COR-L47 (cell line): ENCODE results near the gene ENPP6.
"Not testable (repeated sequence)": the region's sequence is repeated elsewhere in the genome, so short reads cannot be mapped to it uniquely, and the experiment has no call there.

Source experiments
- DNase-seq: peaks from one replicate; lab custom pipeline; 2025; lab: John Stamatoyannopoulos, UW

The ENPP6 gene

DNA sequence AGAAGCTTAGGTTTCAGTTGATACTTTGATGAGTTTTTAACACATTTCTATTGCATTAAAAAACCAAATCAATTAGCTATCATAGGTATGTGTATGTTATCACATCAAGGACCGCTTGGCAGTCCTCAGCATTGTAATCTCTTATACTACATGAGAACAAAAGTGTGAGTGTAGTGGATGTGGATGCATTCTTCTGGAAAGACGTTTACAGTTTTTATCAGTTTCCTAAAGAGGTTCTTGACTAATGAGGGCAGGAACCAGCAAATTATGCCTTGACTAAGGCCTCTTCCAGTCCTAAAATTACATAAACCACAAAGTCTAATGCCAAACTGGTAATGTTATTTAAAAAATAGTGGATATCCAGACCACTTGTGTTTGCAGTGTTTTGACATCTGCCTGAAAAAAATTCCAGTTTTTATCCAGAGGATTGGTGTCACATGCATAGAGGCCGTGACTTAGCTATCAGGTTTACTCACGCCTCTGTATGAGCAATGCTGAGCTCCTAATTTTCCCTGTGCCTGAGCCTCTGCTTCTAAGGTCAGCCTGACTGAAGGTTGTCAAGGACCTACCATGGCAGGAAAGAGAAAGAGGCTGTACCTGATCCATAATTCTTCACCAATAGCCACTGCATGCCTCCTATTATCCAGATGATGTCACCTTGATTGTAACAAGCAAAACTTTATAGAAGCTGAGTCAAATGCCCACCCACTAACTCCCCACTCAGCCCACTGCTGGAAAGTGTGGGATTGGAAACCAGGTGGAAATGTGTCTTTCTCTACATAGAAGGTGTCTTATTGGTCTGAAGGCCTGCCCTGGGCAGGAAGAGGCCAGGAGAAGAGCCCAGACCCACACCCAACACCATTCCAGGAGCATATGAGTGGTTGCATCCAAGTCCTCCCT, 68.7 kb downstream of the ENPP6 start:
- no peak for DNase-seq

DNA sequence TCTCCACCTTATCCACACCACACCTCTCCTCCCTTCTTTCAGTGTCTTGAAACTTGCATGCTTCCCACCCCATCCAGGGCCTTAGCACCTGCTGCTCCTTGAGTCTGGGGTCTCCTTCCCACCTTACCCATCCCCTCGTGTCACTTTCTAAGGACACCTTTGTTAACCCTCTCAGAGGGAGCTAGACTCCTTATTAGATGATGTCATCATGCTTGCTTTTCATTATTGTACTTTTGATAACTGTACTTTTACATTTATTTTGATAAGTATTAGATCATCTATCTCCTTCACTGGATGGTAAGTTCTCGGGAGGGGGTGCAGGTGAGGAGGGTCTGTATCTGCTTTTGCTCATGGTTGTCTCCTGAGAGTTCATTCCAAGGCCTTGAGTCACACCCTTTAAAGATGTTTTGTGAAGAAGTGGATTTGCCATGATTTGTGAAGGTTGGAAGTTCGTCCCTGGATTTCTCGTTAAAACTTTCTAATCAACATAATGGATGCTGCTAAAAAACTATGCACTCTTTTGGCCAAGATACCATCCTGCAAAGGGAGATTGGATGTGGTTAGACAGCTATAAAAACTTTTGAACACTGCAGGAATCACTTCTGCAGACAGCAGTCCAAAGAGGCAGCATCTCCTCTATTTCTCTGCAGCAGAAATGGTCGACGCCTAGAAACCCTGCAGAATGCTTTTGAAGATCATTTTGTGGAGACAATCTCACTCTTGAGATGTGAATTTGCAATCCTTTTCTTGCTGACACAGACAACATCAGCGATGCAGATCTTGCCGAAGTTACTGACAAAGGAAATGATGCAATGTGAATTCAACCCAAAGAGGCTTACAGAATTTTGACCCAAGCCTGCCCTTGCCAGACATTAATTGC, 69.6 kb downstream of the ENPP6 start:
- no peak for DNase-seq

DNA sequence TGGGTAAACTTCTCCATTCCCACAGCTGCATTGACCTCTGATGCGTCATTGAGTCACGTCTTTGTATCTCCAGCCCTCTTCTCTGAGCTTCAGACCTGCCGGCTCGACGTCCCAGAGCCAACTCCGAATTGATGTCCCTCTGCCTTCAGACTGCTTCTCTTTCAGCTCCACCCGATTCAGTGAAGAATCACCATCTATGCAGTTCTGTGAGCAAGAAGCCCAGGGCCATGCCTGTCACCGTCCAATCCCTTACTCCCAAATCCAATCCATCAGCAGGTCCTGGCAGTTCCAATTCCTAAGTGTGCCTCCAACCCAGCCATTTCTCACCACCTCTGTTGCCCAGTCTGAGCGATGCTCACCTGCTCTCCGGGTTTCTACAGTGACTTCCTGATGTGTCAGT, 70.7 kb downstream of the ENPP6 start:
- no peak for DNase-seq

DNA sequence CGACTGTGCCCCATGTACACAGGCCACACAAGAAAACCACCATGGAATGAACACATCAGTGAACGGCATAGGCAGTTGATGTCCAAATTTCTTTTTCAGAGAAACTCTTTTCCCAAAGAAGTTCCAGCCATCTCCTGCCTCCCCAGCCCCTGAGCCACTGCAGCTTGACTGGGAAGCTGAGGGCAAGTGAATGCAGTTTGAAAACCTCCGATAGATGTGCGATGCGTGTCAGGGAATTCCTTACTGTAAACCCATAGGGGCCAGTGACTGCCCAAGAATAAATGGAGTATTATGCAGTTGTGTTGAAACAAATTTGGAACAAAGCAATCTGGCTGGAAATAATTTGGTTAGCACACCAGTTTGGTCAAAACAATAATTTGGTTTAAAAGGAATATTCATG, 72.1 kb downstream of the ENPP6 start:
- DNase-seq, result no peak

DNA sequence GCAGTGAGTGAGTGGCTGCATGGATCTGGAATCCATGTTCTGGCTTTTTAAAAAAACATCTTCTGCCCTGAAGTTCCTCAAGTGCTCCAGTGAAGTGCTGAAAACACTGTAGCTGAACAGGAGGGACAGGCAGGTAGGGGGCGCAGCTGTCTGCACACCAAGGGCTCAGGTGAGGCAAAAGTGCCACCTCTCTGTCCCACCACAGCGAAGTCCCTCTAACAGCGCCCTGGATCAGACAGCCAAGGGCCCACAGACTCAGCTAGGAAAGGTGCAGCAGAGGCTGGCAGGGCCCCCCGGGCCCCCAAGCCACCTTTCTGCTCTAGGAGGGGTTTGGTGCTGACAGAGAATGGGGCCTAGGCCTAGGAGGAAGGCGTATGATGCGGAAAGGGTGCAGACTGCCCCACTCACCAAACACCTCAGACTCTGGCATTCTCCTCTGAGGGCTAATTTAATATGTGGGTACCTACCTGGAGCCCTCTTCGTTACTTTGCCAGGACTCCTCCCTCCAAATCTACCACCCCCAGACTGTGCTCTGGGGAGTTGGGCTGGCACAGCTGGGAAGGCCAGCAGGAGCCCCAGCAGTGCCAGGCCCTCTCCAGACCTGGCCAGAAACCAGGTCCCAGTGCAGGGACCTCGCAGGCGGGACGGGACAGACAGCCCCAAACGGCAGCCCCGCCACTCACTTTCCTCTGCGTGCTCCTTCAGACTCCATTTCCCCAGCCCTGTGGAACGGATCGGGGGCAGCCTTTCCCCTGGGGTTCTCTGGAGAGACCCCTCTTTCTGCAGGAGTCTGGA, 73.7 kb downstream of the ENPP6 start:
- no peak for DNase-seq

DNA sequence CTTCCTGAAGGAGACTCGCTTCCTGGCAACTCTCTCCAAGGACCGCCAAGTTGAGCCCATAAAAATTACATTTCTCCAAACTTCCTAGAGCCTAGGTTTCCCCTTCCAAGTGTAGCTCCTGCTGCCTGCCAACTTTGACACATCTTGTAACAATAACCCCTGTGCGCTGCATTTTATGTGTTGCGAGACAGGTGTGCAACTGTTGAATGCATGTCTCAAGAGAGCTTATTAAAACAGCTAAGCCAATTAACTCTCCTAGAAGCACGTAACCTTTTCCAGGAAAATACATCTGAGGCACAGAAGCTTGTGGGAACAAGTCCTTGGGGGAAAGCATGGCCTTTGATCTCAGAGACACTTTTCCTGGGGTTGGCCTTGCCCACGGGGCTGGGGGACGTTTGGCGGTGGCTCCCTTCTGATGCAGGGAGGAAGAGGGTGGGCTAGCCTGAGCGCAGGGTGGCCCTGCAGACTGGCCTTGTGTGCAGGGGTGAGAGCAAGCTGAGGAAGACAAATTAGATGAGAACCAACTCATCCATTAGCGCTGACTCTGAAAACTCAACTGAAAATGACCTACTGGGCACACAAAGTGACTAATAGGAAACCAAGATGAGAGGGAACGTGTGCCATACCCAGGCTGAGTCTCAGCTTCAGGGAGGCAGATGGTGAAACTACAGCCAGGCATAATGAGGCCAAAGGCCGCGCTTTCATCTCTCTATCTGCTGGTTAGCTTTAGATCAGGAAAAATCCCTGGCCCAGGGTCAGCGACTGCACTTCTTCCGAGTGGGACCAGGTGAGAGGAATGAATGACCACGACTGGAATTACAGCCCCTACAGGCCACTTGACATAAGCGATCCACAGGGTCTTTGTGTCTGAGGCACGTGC, 75.3 kb downstream of the ENPP6 start:
- DNase-seq, result no peak

DNA sequence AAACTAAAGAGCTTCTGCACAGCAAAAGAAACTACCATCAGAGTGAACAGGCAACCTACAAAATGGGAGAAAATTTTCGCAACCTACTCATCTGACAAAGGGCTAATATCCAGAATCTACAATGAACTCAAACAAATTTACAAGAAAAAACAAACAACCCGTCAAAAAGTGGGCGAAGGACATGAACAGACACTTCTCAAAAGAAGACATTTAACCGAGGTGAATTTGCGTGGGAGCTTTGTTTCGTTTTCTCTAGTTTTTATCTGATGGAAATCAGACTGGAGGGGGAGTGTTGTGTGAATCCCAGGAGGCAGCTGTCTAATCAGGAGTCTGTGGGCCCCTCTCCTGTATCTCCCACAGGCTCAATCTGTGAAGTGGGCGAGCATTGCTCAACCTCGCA, 76.8 kb downstream of the ENPP6 start:
- not testable (repeated sequence) for DNase-seq

DNA sequence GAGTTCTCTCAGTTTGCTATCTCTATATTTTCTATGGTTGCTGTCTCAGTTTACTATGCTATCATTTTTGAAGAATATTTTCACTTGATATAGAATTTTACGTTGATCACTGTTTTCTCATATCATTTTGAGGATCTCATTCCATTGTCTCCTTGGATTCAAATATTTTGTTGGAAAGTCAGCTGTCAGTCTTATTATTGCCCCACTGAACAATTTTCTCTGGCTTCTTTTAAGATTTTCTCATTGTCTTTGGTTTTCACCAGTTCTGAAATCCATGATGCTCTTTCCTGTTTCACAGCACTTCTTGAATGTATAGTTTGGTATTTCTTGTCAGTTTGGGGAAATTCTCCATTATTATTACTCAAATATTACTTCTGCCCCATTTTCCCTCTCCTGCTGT, 81.1 kb downstream of the ENPP6 start:
- no peak for DNase-seq

DNA sequence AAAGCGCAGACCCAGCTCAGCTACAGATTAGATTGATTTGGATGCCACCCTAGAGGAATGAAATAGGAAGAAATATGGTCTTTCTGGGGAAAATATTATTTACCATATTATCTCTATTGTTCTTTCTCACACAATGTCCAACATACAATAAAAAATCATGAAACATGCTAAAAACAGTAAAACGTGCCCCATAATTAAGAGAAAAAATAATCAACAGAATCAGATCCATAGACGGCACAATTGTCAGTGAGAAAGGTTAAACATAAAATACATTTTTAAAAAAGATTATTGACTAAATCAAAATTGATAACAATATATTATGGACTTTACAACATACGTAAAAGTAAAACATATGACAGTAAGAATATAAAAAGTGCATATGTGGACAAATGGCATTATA, 90.9 kb downstream of the ENPP6 start:
- DNase-seq, result no peak

DNA sequence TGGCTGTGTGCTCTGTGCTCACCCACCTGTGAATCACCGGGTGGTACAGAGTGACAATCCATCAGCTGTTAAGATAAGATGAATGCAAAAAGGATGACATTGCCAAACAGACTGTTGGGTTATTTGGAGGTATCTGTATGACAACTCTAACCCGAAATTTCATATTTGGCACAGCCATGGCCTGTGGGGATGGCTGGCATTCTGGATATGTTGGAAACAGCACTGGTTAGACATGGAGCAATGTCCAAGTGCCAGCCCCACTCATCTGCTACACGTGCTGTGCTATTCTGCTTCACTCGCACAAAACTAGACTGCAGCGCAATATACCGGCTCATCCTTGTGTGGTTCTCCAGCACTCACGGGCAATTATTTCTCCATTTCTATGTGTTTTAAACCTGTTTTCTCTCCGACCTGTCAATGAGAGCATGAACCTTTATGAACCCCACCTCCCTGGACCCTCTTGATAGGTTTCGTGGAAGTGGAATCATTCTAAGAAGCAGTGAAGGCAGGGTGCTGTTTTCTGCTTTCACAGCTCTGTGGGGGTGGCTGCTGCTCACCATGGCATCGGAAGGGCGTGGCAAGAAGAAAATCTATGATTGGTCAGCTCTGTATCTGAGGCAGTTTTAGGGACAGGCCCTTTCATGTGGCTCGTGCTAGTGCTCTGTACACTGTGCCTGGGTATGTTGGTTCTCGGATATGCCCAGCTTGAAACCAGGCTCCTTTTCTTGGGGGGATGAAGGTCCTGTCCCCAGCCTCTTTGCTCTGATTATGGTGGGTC, 94.9 kb downstream of the ENPP6 start:
- DNase-seq, result no peak

DNA sequence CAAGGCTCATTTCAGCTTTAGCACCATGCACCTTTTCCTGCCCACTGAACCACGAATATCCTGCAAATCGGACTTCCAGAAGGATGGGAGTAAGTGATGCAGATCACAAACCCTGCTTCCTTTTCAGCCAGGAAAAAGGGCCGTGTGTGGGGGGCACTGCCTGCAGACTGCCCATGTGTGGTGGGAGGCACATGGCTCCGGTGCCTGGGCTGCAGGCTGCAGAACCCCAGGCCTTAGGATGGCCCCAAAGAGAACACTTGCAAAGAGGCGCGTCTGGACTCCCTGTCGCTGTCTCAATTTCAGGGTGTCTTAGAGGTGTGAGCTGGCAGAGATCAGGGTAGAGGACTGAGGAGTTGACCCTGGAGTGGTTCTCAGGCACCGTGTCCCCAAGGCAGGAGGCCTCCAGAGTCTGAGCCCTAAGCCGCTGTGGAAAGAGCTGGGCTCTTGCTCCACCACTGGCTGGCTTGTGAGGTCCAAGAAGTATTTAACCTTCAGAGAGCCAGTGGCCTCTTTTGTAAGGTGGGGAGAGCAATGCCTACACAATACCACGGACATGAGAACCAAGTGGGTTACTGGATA, 97.0 kb downstream of the ENPP6 start:
- no peak for DNase-seq

DNA sequence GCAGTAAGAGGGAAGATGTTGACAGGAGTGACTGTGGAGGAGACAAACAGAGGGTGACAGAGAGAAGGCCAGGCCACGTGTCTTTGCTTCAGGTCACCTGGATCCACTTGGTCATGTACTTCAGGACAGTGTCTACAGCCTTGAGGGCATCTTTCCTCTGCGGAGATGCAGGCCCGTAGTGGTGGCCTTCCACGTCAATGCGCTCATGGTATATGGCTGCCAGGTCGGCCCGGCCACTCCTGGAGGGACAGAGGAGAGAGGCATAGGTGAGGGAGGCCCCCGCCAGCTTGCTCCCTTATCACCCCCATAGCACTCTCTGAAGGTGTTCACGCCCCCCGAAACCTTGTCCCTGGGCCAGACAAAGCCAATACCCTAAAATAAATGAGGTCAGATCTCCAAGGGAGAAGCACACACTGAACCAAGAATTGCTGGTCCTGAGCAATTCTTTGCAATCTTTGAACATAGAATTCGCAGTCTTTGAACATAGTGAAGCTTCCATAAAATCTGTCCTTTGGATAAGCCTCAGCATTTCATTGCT, 99.9 kb downstream of the ENPP6 start:
- no peak for DNase-seq

DNA sequence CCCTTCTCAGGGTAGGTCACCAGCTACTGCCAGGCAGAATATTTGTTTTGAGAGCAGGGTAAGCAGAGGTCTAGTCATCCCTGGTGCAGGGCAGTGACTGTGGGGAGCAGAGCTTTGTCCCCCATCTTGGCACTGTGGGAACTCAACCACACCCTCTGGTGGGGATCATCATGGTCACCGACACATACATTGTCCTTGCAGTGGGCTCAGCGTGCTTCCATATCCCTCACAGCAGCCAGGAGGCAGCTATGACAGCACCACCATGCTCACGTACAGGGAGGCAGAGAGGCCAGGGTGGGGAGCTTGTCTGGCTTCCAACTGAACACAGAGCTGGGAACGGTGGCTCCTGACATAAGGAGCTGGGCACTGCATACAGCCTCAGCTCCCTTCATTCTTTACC, 102.3 kb downstream of the ENPP6 start:
- no peak for DNase-seq

DNA sequence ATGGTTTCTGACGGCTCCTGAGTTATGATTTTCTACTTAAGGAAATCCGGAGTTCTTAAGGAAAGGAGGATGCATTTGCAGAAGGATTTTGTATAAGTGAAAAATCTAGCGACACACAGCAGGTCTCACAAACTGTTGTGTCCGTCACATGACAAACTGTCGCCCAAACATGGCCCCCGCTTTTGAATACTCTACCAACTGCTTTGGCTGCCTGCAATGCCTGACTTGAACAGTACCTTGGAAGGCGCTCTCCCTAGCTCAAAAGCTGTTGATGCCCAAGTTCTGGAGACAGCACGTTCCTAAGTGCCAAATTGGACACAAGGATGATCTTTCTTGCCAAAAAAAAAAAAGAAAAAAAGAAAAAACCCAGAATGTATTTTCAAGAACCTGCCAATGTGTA, 103.2 kb downstream of the ENPP6 start:
- no peak for DNase-seq

DNA sequence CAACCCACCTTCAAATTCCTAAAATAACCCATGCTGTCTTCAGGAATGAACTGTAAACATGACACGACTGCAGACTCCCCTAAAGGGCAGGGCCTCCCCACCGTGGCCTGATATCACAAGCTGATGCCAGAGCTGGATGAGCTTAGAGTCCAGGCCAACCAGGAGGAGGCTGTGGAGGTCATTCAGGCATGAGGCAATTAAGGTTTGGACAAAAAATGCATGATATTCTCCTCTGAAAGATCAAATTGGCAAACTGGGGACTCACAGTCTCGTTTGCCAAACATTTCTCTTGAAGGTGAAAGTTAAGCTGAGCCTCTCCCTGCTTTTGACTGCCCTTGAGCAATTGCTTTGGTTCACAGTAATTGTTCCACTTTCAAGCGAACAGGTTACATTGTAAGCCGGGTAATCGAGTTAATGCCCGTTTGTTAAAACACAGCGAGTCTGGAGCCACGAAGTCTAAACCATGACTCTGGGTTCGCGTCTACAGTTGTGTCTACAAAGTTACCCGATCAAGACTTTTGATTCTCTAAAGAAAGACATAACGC, 105.6 kb downstream of the ENPP6 start:
- DNase-seq, result no peak

DNA sequence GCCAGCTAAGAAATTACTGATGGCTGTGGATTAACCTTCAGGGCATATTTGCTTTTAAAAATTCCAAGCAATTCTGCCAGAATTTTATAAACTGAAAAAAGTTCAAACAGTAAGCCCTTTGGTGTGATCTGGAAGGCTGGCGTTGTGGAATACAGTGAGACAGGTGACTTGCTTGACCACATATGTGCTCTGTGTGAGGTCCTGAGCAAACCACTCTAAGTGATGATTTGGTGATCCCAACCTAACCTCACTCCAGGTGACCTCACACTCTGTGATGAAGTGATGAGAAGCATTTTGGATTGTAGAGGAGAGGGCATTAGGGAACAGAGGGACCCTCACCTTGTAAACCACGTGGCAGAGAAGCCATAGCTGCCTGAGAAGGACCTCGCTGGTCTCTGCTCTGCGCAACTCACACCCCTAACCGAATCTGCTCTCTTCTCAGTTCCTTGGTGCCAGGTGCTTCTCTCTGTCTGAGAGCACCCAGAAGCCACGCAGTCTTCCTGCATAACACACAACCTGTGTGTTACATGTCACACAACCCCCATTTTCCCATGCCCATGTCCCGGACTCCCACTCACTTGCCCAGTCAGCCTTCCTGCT, 106.3 kb downstream of the ENPP6 start:
- DNase-seq, result no peak

DNA sequence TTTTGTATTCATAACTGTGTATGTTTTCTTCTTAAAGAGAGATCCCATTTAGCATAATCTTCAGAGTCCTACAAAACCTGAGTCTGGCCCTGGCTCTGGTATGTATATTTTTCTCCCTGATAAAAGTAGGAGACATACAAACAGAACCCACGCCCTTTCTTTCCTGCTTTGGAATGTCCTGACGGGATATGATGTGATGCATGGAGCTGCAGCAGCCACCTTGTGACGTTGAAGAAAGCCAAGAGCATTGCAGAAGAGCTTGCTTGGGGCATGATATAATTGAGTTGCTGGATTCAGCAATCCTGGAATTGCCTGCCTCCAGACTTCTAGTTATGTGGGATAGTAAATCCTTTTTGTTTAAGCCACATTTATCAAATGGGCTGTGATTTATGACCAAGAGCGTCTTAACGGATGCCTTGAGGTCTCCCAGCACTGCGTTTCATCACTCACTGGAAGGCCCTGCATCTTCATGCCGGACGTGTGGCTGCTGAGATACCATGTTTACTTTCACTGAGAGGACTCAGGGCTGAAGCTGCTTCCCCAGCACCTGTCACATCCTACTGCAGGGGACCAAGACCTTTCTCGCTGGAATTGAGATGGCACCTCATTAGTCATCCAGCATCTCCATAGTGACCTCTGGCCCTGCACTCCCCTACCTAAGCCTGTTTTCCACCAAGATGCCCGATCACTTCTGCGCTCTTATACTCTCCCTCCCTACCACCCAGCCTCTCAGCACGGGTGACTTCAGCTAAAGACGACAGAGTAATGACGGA, 107.0 kb downstream of the ENPP6 start:
- no peak for DNase-seq

DNA sequence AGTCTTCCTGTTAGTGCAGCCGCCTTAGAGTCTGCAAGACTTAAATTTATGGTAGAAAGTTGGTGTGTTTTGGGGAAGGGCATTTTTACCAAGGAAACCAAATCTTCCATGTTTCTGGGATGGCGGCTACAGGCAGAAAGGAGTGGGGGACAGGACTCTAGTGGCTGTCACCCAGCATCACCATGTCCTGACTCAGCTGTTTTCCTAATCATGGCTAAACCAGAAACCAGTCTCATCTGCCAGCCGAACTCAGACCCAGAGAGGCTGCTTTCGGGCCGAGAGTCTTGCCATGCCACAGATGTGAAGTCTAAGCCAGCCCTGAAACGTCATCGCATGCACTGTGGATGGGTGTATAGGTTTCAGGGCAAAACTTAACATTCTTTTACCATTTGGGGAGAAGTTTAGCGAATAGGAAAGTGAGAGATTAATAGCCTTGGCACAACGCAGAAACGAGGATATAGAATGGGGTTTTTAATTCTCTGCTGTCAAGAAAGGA, 109.6 kb downstream of the ENPP6 start:
- no peak for DNase-seq
